Subcutaneous adipose tissue (tissue), 4 donors: ENCODE results near the gene SPCS3. TPM values are rescaled to one million over a fixed set of nuclear protein-coding genes. Genes with fewer than 3 reads are reported as not detected.

ENCODE experiments used
- CTCF ChIP-seq: fragments of 450-650 bp; IDR thresholded peaks from one replicate; pipeline ENCODE4 v1.5.1; 2016; ENCODE audit warnings: low read depth, mild to moderate bottlenecking, control low read depth, antibody characterized with exemption, moderate library complexity
- total RNA-seq, 4 donors: library from RNA; depleted of rRNA; stranded (reverse); fragments of >200 nt; gene quantifications; one replicate each; pipeline ENCODE4 v1.1.0, GENCODE V29; 2016

SPCS3 gene
- total RNA-seq, 4 donors from 2014 or later: 47.3 to 102 (median 59.9) TPM

GRCh38 chr4:176380352-176381157 is 60.8 kb downstream of the SPCS3 start:
- no peak for TF ChIP-seq CTCF

Other genes starting within 250 kb of the SPCS3 start
- gene SPATA4, start 124.4 kb upstream of the SPCS3 start, total RNA-seq: under 1 TPM in 1 of 4 donors, not detected in 3; 0.17 TPM
- not detected for gene ASB5, start 50.7 kb upstream of the SPCS3 start, total RNA-seq